Stimulated activated CD4-positive, alpha-beta T cell treated with anti-CD3 and anti-CD28 coated beads, Interleukin-4, amount 100 ng/mL, for 48 hours (primary cell): ENCODE measurements around the gene KLHL17.
"Not testable (repeated sequence)": the region's sequence is repeated elsewhere in the genome, so short reads cannot be mapped to it uniquely, and the experiment has no call there.

Experiments used
- DNase-seq, 2 donors: peaks; one replicate each; pipeline ENCODE4 v3.0.0-alpha.2; 2020; ENCODE audit warnings: low read depth in 2 of 2

KLHL17 gene

GRCh38 chr1:967466-968343, 7.3 kb downstream of the KLHL17 start:
- DNase-seq: no peak

DNA sequence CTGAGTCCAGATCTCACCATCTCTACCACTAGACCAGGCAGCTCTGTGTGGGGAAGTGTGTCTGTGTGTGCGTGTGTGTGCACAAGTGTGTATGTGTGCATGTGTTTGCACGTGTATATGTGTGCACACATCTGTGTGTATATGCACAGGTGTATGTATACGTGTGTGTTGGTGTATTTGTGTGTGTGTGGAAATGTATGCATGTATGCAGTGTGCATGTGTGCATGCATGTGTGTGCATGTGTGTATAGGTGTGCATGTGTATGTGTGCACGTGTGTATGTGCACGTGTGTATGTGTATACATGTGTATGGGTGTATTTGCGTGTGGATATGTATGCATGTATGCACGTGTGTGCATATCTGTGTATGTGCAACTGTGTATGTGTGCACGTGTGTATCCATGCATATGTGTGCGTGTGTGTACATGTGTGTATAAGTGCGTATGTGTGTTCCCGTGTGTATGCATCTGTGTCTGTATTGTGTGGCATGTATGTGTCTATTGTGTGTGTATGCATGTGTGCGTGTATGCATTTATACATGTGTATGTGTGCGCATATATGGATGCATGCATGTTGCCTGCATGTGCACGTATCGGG, 9.0 kb downstream of the KLHL17 start:
- DNase-seq: no peak

- DNase-seq: no peak
These were observed 10.0 kb downstream of the KLHL17 start for GRCh38 chr1:970242-970972.

DNA sequence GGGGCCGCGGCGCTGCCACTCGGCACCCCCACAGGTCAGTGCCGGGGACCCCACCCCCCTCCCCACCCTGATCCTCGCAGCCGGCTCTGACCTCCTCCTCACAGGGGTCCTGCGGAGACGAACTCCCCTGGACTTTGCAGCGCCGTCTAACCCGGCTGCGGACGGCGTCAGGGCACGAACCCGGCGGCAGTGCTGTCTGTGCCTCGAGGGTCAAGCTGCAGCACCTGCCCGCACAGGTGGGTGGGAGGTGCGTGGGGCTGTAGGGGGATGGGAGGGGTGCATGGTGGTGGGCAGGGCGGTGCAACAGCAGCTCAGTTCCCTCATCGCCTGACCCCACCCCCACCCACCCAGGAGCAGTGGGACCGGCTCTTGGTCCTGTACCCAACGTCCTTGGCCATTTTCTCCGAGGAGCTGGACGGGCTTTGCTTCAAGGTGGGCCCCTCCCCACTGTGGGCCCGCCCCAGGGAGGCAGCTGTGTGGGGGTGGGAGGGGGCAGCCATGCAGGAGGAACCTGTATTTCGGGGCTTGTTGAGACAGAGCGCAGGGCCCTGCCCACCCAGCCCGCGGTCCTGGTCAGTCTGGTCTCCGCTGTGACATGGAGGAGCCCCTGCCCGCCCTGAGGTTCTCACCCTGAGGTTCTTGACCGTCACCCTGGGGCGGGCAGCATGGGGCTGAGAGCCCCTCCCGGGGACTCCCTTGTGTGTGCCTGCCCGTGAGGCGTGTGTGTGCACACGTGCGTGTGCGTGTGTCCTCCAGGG, 10.8 kb downstream of the KLHL17 start:
- no peak for DNase-seq

DNA sequence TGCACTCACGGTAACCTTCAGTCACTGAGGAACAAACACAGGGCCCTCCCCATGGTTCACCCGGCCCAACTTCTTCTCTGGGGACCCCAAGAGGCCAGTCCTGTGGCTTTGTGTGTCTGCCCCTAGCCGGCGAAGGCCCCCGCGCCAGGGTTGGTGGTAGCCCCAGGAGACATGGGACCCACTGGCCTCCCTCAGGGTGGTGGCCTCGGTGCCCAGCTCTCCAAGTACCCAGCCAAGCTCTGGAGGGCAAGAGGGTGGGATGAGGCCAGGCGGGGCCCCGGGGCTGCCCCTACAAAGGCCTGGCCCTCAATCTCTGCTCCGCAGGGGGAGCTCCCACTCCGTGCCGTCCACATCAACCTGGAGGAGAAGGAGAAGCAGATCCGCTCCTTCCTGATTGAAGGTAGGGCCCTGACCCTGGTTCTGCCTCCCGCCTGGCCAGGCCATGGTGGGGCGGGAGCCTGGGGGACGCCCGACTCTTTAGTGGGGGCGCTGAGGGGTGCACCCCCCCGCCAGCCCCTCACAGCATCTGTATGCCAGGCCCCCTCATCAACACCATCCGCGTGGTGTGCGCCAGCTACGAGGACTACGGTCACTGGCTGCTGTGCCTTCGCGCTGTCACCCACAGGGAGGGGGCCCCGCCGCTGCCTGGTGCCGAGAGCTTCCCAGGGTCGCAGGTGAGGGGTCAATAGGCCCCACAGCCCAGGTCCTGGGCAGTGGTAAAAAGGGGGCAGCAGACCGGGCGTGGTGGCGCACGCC, 11.5 kb downstream of the KLHL17 start:
- DNase-seq: no peak

DNA sequence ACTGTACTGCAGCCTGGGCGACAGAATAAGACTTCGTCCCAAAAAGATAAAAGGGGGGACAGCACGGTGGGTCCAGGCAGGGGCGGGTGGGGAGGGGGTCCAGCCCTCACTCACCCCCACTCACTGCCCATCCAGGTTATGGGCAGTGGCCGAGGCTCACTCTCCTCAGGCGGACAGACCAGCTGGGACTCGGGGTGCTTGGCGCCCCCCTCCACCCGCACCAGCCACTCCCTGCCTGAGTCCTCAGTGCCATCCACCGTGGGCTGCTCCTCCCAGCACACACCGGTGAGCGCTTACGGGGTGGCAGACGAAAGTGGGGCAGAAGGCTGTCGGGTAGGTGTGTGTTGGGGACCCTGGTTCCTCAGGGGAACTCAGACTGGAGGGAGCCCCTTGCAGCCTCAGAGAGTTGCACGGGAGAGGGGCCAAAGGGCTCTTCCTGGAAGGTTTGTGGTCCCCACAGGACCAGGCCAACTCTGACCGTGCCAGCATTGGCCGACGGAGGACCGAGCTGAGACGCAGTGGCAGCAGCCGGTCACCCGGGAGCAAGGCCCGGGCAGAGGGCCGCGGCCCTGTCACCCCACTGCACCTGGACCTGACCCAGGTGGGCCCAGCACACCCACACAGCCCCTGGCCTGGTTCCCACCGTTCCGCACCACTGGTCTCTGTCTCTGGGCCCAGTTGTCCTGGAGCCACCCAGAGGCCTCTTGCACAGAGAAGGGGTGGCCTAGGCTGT, 12.5 kb downstream of the KLHL17 start:
- DNase-seq: no peak

DNA sequence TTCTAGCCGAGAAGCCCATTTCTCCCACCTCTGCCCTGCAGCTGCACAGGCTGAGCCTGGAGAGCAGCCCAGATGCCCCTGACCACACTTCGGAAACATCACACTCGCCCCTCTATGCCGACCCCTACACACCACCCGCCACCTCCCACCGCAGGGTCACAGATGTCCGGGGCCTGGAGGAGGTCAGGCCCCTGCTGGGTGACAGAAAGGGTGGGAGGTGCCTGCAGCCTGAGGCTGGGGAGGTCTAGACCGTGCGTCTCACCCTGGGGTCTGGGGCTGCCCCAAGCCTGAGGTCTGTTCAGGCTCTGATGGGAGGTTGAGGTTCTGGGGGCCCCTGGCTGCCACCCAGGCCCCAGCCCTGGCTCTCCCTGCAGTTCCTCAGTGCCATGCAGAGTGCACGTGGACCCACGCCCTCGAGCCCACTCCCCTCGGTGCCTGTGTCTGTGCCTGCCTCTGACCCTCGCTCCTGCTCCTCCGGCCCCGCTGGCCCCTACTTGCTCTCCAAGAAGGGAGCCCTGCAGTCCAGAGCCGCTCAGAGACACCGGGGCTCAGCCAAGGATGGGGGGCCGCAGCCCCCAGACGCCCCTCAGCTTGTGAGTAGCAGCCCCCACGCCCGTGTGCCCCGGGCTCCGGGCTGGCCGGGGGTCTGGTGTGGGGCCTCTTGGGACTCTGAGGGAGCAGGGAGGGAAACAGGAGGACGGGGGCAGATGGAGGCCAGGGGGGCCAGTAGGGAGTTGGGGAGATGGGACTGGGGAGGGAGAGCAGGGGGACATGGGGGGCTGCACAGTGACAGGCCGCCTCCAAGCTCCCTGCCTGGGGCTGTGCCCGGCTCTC, 13.3 kb downstream of the KLHL17 start:
- DNase-seq: no peak

DNA sequence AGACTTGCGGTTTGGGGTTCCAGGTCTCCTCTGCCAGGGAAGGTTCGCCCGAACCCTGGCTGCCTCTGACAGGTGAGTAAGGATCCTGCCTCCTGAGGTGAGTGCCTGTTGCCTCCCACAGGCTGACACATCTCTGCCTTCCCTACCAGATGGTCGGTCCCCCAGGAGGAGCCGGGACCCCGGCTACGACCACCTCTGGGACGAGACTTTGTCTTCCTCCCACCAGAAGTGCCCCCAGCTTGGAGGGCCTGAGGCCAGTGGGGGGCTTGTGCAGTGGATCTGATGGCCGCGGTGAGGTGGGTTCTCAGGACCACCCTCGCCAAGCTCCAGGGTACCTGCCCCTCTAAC, 13.9 kb downstream of the KLHL17 start:
- DNase-seq: no peak

DNA sequence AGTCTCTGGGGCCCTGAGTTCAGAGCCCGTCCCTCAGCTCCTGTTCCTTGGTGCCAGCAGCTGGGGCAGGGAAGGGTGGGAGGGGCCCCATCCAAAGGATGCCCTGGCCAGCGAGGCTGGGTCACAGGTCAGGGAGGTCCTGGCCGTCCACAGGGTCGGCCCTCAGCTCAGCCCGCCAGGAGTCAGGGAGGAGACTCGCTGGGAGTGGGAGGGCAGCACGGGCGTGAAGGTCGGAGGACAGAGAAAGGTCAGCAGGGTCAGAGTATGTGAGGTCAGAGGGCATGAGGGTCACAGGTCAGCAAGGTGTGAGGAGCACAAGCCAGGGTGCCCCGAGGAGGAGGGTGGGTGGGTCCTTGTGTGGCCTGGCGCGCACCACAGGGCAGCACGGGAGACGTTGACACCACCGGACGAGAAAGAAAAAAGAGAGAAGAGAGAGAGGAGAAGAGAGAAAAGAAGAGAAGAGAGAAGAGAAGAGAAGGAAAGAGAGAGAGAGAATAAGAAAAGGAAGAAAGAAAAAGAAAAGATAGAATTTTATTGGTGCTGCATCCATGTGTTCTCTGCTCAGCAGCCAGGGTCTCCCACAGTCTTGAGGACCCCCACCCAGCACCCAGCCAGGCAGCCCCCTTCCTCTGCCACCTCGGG, 14.4 kb downstream of the KLHL17 start:
- no peak for DNase-seq

DNA sequence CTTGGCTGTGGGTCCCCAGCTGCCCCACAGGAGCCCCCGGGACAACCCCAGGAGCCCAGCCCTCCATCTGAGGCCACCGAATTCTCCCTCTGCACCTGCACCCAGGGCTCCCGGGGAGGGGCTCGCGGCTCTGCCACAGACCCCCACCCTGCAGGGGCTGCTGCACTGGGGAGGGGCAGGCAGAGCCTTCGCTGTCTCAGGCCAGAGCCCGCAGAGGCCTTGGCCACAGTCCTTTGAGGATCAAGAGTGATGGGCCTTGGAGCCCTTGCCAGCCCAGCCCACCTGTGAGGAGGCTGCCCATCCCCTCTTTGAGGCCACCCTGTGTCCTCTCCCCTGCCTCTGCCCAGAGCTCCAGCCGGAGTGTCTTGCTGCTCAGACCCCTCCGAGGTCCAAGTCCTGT, 15.0 kb downstream of the KLHL17 start:
- DNase-seq: no peak

- peak in 1 of 2 donors; percentile 62 for DNase-seq
These were observed 15.7 kb downstream of the KLHL17 start for GRCh38 chr1:975896-976683.

GRCh38 chr1:976791-977190, 16.4 kb downstream of the KLHL17 start:
- DNase-seq: not testable (repeated sequence)

GRCh38 chr1:978069-978834, 17.9 kb downstream of the KLHL17 start:
- DNase-seq: no peak

DNA sequence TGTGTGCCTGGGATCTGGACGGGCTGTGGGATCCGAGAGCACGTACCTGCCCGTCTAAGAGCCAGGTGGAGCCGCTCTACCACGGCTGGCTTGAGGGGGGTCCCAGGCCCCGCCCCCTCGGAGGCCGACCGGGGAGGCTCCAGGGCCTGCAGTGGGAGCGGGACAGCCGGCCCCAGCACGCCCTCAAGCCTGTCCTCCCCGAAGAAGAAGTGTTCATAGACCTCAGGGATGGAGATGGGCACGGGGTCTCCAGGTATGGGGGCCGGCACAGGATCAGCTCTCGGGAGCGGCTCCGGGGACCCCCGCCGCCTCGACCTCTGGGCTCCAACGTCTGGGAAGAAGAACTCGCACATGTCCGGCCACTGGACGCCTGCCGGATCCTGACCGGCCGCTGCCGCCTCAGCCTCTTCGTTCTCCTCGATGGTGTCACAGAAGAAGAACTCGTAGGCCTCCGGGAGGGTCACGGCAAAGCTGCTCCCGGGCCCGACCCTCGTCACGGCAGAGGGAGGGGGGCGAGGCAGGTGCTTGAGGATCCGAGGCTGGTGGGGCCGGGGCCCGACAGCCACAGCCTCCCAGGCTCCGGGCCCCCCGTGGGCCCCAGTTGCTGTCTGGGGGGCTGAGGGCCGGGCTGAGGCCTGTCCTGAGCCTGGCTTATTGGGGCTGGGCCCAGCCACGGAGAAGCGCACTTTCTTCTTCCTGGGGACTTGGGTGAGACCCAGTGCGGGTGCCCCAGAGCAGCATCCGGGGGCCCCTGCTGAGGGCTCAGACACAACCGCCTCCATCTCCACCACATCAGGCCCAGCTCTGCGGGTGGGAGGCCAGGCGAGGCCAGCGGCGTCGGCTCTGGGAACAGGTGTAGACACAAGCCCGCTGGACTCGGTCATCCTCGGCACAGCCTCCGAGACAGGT, 18.7 kb downstream of the KLHL17 start:
- no peak for DNase-seq

GRCh38 chr1:979744-980072, 19.3 kb downstream of the KLHL17 start:
- no peak for DNase-seq

- no peak for DNase-seq
These were observed 19.8 kb downstream of the KLHL17 start for GRCh38 chr1:980137-980571.
